Osteocyte (in vitro differentiated cells): ENCODE measurements around the gene MAP1B. TPM values are rescaled to one million over a fixed set of nuclear protein-coding genes. Genes with fewer than 3 reads are reported as not detected.

ENCODE experiments used
- DNase-seq: peaks from one replicate; pipeline ENCODE4 v3.0.0; 2021; ENCODE audit warnings: mixed read lengths; ENCODE audit not compliant: unreplicated experiment; ENCODE audit errors: extremely low spot score
- H3K27ac Mint-ChIP-seq: one replicate; pipeline ENCODE4 v1.8.0; 2021; ENCODE audit warnings: mild to moderate bottlenecking, mixed read lengths; ENCODE audit not compliant: unreplicated experiment
- H3K27me3 Mint-ChIP-seq: one replicate; pipeline ENCODE4 v1.8.0; 2021; ENCODE audit warnings: mixed read lengths; ENCODE audit not compliant: unreplicated experiment
- H3K36me3 Mint-ChIP-seq: one replicate; pipeline ENCODE4 v1.8.0; 2021; ENCODE audit warnings: mixed read lengths; ENCODE audit not compliant: unreplicated experiment
- H3K4me1 Mint-ChIP-seq: one replicate; pipeline ENCODE4 v1.8.0; 2021; ENCODE audit warnings: mixed read lengths; ENCODE audit not compliant: unreplicated experiment
- H3K4me3 Mint-ChIP-seq: one replicate; pipeline ENCODE4 v1.8.0; 2021; ENCODE audit warnings: mild to moderate bottlenecking, moderate library complexity, mixed read lengths; ENCODE audit not compliant: unreplicated experiment
- H3K9me3 Mint-ChIP-seq: one replicate; pipeline ENCODE4 v1.8.0; 2021; ENCODE audit warnings: mixed read lengths; ENCODE audit not compliant: unreplicated experiment
- total RNA-seq: library from RNA; stranded (reverse); gene quantifications from 2 replicates; pipeline ENCODE4 v1.2.1, GENCODE V29; 2021
- TF ChIP-seq, protein P1 (sequence below): fragments of 200-600 bp; sonication (generic); IDR thresholded peaks from 2 replicates; pipeline ENCODE4 v1.5.0; 2021; ENCODE audit warnings: antibody characterized with exemption, mild to moderate bottlenecking, moderate library complexity

The MAP1B gene
- total RNA-seq, 1 donor from 2014 or later, result 189 TPM

DNA sequence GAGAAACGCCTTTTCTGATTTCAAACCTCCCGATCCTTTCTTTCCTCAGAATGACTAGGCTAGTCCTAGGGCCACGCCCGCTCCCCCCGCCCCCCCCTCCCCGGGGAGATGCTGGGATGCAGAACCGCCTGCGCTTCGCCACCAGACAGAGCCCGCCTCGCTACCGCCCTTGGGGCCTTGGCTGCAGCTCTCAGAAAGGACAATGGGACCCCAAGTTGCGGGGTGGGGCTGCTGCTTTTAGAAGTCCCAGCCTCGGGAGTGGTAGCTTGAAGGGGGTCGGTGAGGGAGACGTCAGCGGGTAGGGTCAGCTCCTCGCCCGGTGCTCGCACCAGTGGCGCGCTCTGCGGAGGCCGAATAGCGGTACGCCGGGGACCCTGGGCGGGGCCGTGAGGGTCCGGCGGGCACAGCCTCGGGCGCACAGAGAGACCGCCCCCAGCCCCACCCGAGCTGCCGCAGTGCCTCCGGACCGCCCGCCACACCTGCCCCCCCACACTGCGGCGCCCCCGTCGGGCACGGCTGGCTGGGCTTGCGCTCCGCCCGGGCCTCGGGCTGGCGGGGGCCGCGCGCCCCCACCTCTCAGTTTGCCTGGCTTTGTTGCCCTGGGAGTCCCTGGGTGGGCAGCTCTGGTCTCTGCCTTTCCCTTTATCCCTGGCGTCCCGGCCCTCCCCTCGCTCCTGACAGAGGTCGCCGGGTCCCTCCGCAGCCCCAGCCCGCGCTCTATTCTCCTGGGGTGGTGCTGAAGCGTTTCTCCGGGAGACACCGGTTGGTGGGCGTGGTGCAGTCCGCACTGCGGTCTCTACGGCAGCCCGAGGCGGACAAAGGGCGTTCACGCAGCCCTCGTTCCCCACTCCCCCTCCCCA, 1.2 kb downstream of the MAP1B start:
- H3K4me1 Mint-ChIP-seq, result peaks cover 46% of the 10 kb centered on the region
- peak; percentile 88 for DNase-seq

DNA sequence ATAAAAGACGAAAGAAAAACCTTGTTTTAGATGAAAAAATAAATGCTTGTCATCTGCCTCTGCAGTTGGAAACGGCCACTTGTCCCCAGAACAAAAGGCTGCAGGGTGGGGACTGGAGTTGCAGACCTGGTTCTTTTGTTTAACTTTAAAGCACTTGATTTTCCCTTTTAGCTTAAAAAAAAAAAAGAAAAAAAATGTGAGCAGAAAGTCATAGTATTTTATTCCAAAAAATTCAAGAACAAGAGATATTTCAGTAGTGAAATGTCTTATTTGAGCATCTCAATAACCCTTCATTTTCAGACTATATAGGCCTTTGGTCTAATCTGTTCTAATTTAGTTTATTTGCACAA, 1.8 kb downstream of the MAP1B start:
- TF ChIP-seq, protein P1, sequence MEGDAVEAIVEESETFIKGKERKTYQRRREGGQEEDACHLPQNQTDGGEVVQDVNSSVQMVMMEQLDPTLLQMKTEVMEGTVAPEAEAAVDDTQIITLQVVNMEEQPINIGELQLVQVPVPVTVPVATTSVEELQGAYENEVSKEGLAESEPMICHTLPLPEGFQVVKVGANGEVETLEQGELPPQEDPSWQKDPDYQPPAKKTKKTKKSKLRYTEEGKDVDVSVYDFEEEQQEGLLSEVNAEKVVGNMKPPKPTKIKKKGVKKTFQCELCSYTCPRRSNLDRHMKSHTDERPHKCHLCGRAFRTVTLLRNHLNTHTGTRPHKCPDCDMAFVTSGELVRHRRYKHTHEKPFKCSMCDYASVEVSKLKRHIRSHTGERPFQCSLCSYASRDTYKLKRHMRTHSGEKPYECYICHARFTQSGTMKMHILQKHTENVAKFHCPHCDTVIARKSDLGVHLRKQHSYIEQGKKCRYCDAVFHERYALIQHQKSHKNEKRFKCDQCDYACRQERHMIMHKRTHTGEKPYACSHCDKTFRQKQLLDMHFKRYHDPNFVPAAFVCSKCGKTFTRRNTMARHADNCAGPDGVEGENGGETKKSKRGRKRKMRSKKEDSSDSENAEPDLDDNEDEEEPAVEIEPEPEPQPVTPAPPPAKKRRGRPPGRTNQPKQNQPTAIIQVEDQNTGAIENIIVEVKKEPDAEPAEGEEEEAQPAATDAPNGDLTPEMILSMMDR, result no peak
- H3K36me3 Mint-ChIP-seq, result peaks cover 13% of the 10 kb centered on the region
- H3K9me3 Mint-ChIP-seq, result no peaks in the 10 kb centered on the region
- no peaks in the 10 kb centered on the region for H3K27me3 Mint-ChIP-seq
- no peak for DNase-seq
- H3K27ac Mint-ChIP-seq, result peak overlapping the region; percentile 91
- H3K4me1 Mint-ChIP-seq, result peaks cover 52% of the 10 kb centered on the region
- H3K4me3 Mint-ChIP-seq, result peak overlapping the region; percentile 96

More for the DNA sequence above, 1.2 kb downstream of the MAP1B start:
- Mint-ChIP-seq H3K4me3 (peak overlapping the region; percentile 96), H3K27me3 (no peaks in the 10 kb centered on the region), H3K9me3 (no peaks in the 10 kb centered on the region), H3K27ac (peak overlapping the region; percentile 91), H3K36me3 (peaks cover 11% of the 10 kb centered on the region)
- TF ChIP-seq, protein P1, result no peak

DNA sequence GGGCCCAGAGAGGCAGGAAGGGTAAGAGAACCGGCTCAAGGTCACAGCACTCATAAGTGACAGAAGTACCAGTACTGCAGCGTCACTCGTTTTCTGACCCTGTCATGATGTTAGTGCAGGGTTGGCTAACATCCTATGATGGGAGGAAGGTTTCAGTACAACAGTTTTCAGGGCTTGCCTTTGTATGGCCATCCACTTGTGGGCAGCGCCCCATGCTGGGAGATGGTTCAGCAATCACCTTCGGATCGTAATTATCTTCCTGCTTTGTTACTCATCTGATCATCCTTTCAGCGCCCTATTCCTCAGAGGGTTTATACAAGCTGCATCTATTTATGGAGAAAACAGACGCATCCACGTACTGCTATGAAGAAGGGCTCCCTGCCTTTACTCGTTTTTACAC, 2.4 kb downstream of the MAP1B start:
- Mint-ChIP-seq H3K36me3 (peaks cover 14% of the 10 kb centered on the region), H3K9me3 (no peaks in the 10 kb centered on the region), H3K27ac (peak overlapping the region; percentile 91), H3K4me3 (peak overlapping the region; percentile 96), H3K27me3 (no peaks in the 10 kb centered on the region), H3K4me1 (peaks cover 53% of the 10 kb centered on the region)
- TF ChIP-seq, protein P1, result peak; percentile 32
- DNase-seq, result no peak

DNA sequence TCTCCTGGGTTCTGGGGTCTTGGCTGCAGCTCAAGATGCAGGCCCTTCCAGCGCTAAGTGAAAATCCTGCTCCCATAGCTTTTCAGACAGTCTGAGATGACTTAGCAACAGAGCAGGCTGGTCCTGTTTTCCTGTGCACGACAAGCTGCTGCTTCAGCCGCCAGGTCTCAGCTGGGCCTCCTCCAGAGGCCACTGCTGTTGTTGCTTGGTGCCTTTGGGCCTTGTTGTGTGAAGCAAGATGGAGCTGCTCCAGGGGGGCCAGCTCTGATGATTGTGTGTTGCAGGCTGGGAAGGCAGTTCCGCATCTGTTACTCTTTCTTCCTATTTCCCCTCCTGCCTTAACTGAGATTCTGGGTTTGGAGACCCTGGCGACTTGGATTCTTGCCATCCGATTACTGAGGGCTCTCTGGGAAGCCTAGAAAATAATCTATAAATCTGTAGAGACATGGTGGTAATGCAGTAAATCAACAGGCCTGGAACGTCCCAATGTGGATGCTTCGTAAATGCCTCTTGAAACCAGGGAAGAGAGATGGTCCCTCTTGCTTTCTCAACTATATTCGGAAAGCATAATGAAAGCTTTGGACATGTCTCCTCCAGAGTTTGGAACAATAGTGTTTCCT, 3.2 kb downstream of the MAP1B start:
- TF ChIP-seq, protein P1, result no peak
- Mint-ChIP-seq H3K27ac (peak overlapping the region; percentile 91), H3K4me1 (peaks cover 53% of the 10 kb centered on the region)

DNA sequence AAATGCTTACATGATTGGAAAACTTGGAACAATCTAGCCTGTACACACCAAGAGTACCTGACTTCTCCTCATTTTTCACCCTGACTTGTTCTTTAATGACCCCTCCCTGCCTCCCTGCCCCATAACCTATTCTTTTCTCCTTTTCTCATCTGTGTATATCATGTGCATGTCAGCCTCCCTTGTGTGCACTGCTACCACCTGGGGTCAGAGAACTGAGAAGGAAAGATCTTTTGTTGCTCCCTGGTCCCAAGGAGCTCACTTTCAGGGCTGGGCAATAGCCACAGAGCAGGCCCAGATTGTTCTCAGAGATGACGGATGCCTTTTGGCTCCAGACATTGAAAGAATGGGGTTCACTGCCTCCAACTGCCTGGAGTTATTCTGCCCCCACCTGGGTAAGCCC, 5.1 kb downstream of the MAP1B start:
- no peak for DNase-seq
- H3K4me3 Mint-ChIP-seq, result no peak overlapping the region
- TF ChIP-seq, protein P1, result no peak
- peaks cover 50% of the 10 kb centered on the region for H3K4me1 Mint-ChIP-seq
- peaks cover 36% of the 10 kb centered on the region for H3K36me3 Mint-ChIP-seq
- peak overlapping the region; percentile 66 for H3K27ac Mint-ChIP-seq
- no peaks in the 10 kb centered on the region for H3K9me3 Mint-ChIP-seq
- H3K27me3 Mint-ChIP-seq, result no peaks in the 10 kb centered on the region

More for the DNA sequence above, 3.2 kb downstream of the MAP1B start:
- Mint-ChIP-seq H3K4me3 (peak overlapping the region; percentile 96), H3K27me3 (no peaks in the 10 kb centered on the region), H3K36me3 (peaks cover 18% of the 10 kb centered on the region), H3K9me3 (no peaks in the 10 kb centered on the region)
- no peak for DNase-seq
